Fibroblast of skin of back (primary cell): ENCODE measurements around the gene C19orf12.

Experiments used
- DNase-seq: peaks from one replicate; pipeline ENCODE4 v3.0.0-alpha.2; 2013

C19orf12 gene

DNA sequence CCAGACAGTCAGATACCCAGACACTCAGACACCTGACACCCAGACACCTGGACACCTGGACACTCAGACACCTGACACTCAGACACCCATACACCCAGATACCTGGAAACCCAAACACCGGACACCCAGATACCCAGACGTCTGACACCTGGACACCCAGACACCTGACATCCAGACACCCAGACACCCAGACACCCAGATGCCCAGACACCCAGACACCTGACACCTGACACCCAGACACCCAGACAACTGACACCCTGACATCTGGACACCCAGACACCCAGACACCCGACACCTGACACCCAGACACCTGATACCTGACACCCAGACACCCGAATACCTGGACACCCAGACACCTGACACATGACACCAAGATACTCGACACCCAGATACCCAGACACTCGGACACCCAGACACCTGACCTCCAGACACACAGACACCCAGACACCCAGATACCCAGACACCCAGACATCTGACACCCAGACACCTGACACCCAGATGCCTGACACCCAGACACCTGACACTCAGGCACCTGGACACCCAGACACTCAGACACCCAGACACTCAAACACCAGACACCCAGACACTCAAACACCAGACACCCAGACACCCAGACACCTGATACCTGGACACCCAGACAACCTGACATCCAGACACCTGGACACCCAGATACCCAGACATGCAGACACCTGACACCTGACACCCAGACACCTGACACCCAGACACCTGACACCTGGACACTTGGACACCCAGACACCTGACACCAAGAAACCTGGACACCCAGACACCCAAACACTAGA, 19.1 kb downstream of the C19orf12 start:
- DNase-seq: no peak

DNA sequence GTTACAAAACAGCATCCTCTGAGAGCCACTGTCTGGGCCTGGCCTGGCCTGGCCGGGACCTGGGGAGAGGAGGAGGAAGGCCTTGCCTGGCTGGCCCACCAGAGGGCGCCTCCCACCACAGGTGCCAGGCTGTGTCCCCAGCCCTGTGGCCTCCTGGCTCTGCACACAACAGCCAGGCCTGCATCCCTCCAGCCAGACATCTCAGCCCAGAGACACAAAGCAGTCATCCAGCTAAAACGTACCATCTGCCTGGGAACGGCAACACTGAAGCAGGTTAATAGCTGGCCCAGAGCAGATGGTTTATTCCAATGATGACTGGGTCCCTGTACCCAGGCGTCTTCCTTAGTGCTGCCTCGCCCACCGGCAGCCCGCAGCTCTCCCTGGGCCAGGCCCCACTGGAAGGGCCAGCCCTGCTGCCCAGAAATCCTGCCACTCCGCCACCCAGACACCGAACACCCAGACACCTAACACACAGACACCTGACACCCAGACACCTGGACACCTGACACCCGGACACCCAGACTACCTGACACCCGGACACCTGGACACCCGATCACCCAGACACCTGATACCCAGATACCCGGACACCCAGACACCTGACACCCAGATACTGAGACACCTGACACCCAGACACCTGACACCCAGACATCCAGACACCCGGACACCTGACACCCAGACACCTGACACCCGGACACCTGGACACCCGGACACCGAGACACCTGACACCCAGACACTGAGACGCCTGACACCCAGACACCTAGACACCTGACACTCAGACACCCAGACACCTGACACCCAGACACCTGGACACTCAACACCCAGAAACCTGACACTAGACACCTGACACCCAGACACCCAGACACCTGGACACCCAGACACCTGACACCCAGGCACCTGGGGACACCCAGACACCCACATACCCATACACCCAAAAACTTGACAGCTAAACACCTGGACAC, 20.1 kb downstream of the C19orf12 start:
- peak; percentile 65 for DNase-seq

DNA sequence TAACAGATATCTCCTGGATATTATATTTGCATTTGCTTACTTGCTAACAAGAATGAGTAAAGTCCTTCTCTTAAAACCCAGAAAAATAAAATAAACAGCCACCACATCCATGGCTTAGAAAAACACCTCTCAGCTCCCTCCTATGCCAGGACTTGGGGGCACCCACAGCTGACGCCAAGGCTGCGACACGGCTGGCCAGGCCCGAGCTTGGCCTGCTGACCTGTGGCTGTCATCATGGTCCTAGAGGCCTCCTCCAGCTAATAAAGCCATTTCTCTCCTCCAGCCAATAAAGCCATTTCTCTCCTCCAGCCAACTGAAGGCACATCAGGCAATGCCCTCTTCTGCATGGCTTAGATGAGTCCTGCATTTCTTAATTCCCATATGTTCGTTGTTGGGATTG, 20.9 kb downstream of the C19orf12 start:
- no peak for DNase-seq

GRCh38 chr19:29690842-29691241, 24.2 kb downstream of the C19orf12 start:
- peak; percentile 42 for DNase-seq

DNA sequence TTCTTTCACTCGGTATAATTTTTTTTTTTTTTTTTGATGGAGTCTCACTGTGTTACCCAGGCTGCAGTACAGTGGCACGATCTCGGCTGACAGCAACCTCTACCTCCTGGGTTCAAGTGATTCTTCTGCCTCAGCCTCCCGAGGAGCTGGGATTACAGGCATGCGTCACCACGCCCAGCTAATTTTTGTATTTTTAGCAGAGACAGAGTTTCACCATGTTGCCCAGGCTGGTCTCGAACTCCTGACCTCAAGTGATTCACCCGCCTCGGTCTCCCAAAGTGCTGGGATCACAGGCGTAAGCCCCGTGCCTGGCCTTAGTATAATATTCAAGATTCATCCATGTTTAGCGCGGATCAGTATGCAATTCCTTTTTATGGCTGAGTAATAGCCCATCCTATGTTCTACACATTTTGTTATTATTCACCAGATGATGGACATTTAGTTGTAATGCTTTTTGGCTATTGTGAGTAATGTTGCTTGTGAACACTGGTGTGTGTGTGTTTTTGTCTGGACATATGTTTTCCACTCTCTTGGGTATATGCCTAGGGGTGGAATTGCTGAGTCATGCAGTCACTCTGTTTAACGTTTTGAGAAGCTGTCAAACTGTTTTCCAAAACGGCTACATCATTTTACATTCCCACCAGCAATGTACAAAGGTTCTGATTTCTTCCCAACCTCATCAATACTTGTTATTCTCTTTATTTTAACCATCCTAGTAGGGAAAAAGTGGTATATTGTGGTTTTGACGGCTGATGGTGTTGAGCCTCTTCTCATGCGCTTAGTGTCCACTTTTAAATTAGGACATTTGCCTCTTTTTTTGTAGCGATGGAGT, 26.9 kb downstream of the C19orf12 start:
- peak; percentile 73 for DNase-seq

DNA sequence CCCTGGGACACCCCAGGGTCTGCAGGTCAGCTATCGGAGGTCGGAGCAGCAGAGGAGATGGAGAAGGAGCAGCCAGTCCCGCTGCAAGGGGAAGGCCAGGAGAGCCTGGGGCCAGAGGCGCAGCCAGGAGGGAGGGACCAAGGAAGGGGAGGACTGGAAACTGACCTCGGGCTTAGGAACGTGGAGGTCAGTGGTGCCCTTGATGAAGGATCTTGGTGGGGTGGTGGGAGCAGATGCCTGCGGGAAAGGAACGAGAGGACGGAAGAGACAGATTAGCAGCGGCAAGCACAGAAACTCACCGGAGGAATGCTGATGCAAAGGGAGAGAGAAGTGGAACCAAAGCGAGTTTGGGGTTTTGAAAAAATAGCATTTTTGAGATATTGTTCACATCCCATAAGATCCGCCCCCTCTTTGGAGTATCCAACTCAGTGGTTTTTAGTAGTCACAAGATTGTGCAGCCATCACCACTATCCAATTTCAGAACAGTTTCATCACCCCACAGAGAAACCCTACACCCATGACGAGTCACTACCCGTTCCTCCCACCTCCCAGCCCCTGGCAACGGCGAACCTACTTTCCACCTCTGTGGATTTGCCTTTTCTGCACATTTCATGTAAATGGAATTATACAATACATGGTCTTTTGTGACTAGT, 27.7 kb downstream of the C19orf12 start:
- DNase-seq: peak; percentile 93

DNA sequence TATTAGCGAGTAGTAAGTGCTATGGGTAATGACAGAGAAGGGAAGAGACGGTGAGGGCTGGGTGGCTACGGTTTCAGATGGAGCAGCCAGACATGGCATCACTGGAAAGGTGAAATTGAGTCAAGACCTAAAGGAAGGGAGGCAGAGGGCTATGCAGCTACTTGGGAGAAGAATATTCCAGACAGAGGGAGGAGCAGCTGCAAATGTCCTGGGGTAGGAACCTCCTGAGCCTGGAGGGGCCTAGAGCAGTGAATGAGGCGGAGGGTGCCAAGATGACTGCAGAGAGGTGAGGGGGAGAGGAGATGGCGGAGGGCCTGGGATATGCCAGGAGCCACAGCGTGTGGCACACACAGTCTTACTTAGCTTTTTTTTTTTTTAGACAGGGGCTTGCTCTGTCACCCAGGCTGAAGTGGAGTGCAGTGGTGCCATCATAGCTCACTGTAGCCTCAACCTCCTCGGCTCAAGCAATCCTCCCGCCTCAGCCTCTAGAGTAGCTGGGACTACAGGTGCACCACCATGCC, 28.7 kb downstream of the C19orf12 start:
- DNase-seq: no peak

DNA sequence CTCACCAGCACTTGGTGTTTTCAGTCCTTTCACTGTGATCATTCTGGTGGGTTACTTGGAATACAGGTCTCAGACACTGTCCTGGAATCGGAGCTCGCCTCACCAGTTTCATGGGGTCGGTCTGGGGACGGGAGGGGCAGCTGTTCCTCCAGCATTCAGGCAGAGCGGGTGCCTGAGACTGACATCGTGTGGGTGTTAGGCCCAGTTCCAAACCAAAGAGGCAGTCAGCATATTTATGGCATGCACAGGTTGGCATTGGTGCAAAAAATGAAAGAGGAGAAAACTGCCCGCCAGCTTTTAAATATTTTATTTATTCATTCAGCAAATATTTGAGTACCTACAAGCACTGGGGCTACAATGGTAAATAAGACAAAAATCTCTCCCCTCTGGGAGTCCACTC, 29.7 kb downstream of the C19orf12 start:
- no peak for DNase-seq

- no peak for DNase-seq
Measured at GRCh38 chr19:29683009-29683408, 32.1 kb downstream of the C19orf12 start.

GRCh38 chr19:29682236-29682895, 32.7 kb downstream of the C19orf12 start:
- no peak for DNase-seq

DNA sequence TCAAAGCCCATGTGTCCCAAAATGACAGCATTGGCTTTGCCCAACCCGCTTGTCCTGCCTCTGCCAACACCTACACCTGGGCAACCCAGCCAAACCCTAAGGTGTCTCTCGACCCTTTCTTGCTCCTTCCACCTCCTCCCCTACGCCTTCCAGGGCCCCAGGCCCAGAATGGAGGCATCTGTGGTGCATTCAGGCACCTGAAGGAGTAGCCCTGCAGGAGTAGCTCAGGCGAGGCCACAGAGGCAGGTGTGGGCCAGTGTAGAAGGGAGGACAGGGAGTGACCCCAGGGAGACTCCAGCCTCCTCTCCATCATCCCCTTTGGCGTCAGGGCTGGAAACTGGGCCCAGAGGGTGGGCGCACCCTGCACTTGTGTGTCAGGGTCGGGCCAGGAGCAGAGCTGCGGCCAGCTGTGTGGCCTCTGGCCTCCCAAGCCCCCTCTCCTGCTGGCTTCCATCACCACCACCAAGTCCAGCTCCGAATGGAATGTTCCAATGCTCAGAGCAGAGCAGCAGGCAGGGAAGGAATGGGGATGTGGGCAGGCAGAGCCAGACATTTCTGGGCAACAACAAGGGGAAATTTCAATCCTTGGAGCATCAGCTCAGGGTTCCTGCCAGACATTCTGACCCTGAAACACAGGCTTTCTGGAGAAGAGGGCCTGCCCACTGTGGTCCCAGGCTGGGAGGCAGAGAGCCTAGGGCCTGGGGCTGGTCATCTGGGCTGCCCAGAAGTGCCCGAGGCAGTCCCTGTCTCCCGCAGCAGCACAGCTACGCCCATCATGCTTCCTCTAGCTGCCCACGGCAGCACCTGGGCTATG, 33.4 kb downstream of the C19orf12 start:
- no peak for DNase-seq

GRCh38 chr19:29680937-29681336, 34.1 kb downstream of the C19orf12 start:
- no peak for DNase-seq

DNA sequence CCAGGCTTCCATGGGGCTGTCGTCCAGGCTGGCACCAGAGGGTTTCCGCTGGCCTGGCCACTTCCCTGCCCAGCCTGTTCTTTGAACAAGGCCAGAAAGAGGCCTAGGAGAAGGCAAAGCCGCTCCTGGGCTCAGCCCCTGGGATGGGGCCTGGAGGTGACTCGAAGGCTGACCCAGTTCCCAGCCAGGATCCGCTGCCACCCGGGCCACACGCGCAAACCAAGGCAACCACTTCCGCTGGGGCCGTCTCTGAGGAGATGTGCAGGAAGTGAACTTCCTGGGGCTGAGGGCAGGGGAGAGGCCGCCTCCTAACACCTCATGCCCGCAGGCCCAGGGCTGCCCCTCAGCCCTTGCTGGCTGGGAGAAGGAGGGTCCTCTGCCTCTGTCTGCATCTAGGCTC, 34.6 kb downstream of the C19orf12 start:
- DNase-seq: peak; percentile 26

DNA sequence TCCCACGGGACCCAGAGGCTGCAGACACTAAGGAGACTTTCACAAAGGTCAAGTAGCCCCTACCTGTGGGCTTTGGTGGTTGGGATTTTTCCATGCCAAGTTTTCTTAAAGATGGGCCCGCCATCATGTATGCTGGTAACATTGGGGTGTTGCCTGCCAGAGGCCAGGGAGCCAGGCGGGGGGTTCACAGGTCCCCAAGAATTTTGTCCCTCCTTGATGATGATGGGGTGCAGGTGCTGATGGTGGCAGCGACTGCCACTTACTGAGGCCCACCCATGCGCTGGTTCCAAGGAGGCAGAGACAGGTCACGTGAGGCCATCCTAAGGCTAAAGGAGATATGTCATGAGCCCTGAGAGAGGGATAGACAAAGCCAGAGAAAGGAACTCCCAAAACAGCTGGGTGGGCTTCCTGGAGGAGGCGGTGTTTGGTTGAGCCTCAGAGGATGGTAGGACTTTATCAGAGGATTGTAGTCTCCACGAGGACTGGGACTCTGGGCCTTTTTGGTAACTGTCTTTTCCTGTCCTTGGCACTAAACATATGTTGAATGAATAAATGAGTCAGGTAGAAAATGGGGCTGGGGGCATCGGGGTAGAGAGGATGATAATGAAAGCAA, 35.4 kb downstream of the C19orf12 start:
- DNase-seq: no peak

DNA sequence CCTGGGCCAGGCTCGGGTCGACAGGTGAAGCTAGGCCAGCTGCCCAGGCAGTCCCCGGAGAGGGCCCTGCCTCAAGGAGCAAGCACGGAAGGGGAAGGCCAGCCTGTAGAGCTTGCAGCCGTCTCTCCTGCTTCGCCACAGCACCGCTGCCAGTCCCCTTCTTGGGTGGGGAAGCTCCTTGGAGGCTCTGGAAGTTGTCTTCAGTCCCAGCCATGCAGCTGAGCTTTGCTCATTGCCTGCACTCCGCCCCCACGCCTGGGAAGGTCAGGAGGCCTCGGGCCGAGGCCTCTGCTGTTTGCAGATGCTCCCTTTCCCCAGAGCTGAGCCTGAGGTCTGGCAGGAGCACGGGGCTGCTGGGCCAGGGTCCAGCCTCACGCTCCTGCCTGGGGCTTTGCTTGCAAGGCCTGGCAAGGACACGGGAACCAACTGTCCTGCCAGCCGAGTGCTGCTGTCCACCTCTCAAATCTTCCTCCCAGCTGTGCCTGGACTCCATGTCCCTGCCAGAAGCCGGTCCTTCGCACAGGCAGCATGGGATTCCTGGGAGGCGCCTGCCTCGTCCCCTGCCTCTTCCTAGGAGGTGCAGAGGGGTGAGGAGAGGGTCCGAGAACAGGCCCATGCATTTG, 36.5 kb downstream of the C19orf12 start:
- no peak for DNase-seq

GRCh38 chr19:29677001-29677817, 37.9 kb downstream of the C19orf12 start:
- no peak for DNase-seq

GRCh38 chr19:29676586-29676985, 38.5 kb downstream of the C19orf12 start:
- DNase-seq: no peak

DNA sequence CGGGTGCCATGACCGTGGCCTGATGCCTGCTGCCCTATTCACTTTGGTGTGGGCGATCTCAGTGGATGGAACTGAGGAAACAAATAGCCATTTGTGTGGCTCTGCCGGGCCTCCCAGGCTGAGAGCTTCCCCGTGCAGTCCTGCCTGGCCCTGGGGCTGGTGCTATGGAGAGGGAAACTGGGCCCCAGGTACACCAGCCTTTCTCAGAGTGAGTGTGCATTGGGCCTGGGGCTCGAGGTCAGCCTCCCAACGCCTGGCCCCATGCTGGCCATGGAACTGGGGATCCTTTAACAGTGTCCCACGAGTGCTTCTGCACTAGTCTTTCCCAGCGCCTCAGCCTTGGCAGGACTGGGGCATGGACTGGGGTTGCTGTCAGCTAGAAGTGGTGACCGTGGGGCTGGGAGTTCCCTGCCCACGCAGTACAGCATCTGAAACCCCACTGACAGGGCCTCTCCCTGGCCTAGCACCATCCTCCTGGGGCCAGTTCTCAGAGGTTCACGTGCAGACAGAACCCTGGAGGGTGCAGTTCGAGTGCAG, 39.3 kb downstream of the C19orf12 start:
- DNase-seq: no peak
